ENCODE measurements around the gene UGT1A9.

UGT1A9 gene

GRCh38 chr2:233817361-233817911, 145.7 kb downstream of the UGT1A9 start:
- DNase-seq (ENCODE audit: low spot score): no peak

- no peak for DNase-seq (ENCODE audit: low spot score)
These were observed 146.4 kb downstream of the UGT1A9 start for GRCh38 chr2:233817995-233818638.

- DNase-seq (ENCODE audit: low spot score): no peak
These were observed 147.2 kb downstream of the UGT1A9 start for GRCh38 chr2:233818639-233819621.

GRCh38 chr2:233819884-233820773, 148.4 kb downstream of the UGT1A9 start:
- no peak for DNase-seq (ENCODE audit: low spot score)

- no peak for DNase-seq (ENCODE audit: low spot score)
These were observed 149.0 kb downstream of the UGT1A9 start for GRCh38 chr2:233820774-233821105.

GRCh38 chr2:233821196-233821595, 149.5 kb downstream of the UGT1A9 start:
- DNase-seq (ENCODE audit: low spot score): no peak

GRCh38 chr2:233821709-233822100, 150.0 kb downstream of the UGT1A9 start:
- no peak for DNase-seq (ENCODE audit: low spot score)

GRCh38 chr2:233822101-233822771, 150.5 kb downstream of the UGT1A9 start:
- no peak for DNase-seq (ENCODE audit: low spot score)

All from putamen (tissue), 1 donor.